H9 (cell line): ENCODE measurements around the gene TBC1D22A. TPM values are rescaled to one million over a fixed set of nuclear protein-coding genes. Genes with fewer than 3 reads are reported as not detected.
A peak's percentile ranks its signal among the peaks of the same experiment; 100 is the strongest.

Experiments
- DNase-seq: peaks from one replicate; pipeline ENCODE4 v3.0.0-alpha.2; 2017
- H2AFZ ChIP-seq: one replicate; pipeline ENCODE4 v1.6.1; 2013; ENCODE audit warnings: mild to moderate bottlenecking, low read length, control low read depth, moderate library complexity
- H2AK5ac ChIP-seq: 2 replicates; pipeline ENCODE4 v1.6.1; 2013; ENCODE audit warnings: low read length, control low read depth, mixed read lengths; ENCODE audit not compliant: insufficient read length
- H2BK120ac ChIP-seq: one replicate; pipeline ENCODE4 v1.6.1; 2013; ENCODE audit warnings: low read depth, mild to moderate bottlenecking, low read length, control low read depth, inconsistent platforms; ENCODE audit not compliant: poor library complexity, severe bottlenecking
- H2BK12ac ChIP-seq: 2 replicates; pipeline ENCODE4 v1.6.1; 2013; ENCODE audit warnings: low read length, control low read depth, mixed read lengths, low read depth; ENCODE audit not compliant: insufficient read length
- H2BK15ac ChIP-seq: 2 replicates; pipeline ENCODE4 v1.6.1; 2013; ENCODE audit warnings: low read depth, low read length, control low read depth
- H2BK20ac ChIP-seq: one replicate; pipeline ENCODE4 v1.6.1; 2013; ENCODE audit warnings: low read depth, mild to moderate bottlenecking, low read length, control low read depth, inconsistent platforms; ENCODE audit not compliant: poor library complexity, severe bottlenecking
- H2BK5ac ChIP-seq: 2 replicates; pipeline ENCODE4 v1.6.1; 2013; ENCODE audit warnings: low read length, control low read depth, mixed read lengths; ENCODE audit not compliant: insufficient read length
- H3K14ac ChIP-seq: 2 replicates; pipeline ENCODE4 v1.6.1; 2013; ENCODE audit warnings: low read length, control low read depth; ENCODE audit not compliant: insufficient read depth
- H3K18ac ChIP-seq: 2 replicates; pipeline ENCODE4 v1.6.1; 2013; ENCODE audit warnings: low read depth, mild to moderate bottlenecking, mixed read lengths, low read length, control low read depth; ENCODE audit not compliant: insufficient read length
- H3K23ac ChIP-seq: 2 replicates; pipeline ENCODE4 v1.6.1; 2013; ENCODE audit warnings: low read length, control low read depth, mixed read lengths, low read depth; ENCODE audit not compliant: insufficient read length
- H3K23me2 ChIP-seq: 2 replicates; pipeline ENCODE4 v1.6.1; 2013; ENCODE audit warnings: low read depth, mild to moderate bottlenecking, mixed read lengths, low read length, control low read depth; ENCODE audit not compliant: insufficient read length, poor library complexity, severe bottlenecking
- H3K27ac ChIP-seq: 2 replicates; pipeline ENCODE4 v1.5.1; 2013; ENCODE audit warnings: low read length, control low read depth, mixed read lengths, low read depth; ENCODE audit not compliant: insufficient read length
- H3K27me3 ChIP-seq: 2 replicates; pipeline ENCODE4 v1.6.1; 2013; ENCODE audit warnings: low read length, control low read depth, inconsistent platforms; ENCODE audit not compliant: insufficient read depth
- H3K4ac ChIP-seq: 2 replicates; pipeline ENCODE4 v1.6.1; 2013; ENCODE audit warnings: low read depth, mild to moderate bottlenecking, control low read depth, inconsistent platforms, low read length, moderate library complexity
- H3K4me1 ChIP-seq: 2 replicates; pipeline ENCODE4 v1.6.1; 2013; ENCODE audit warnings: low read length, control low read depth, inconsistent platforms; ENCODE audit not compliant: insufficient read depth
- H3K4me2 ChIP-seq: 2 replicates; pipeline ENCODE4 v1.6.1; 2013; ENCODE audit warnings: low read length, control low read depth, mixed read lengths; ENCODE audit not compliant: insufficient read length, insufficient read depth
- H3K56ac ChIP-seq: 2 replicates; pipeline ENCODE4 v1.6.1; 2013; ENCODE audit warnings: low read depth, mild to moderate bottlenecking, mixed read lengths, low read length, control low read depth; ENCODE audit not compliant: insufficient read length
- H3K79me1 ChIP-seq: 2 replicates; pipeline ENCODE4 v1.6.1; 2013; ENCODE audit warnings: low read depth, mild to moderate bottlenecking, moderate library complexity, low read length, control low read depth, inconsistent platforms; ENCODE audit not compliant: insufficient read depth, poor library complexity, severe bottlenecking
- H3K79me2 ChIP-seq: 2 replicates; pipeline ENCODE4 v1.6.1; 2013; ENCODE audit warnings: low read length, control low read depth, inconsistent platforms; ENCODE audit not compliant: insufficient read depth
- H3K9ac ChIP-seq: 2 replicates; pipeline ENCODE4 v1.6.1; 2013; ENCODE audit warnings: low read length, control low read depth, mixed read lengths; ENCODE audit not compliant: insufficient read length; ENCODE audit errors: extremely low read depth
- H3K9me3 ChIP-seq: one replicate; pipeline ENCODE4 v1.6.1; 2013; ENCODE audit warnings: low read depth, low read length, inconsistent platforms; ENCODE audit not compliant: control insufficient read depth
- H3T11ph ChIP-seq: one replicate; pipeline ENCODE4 v1.6.1; 2013; ENCODE audit warnings: mild to moderate bottlenecking, low read length, control low read depth, inconsistent platforms
- H4K20me1 ChIP-seq: one replicate; pipeline ENCODE4 v1.6.1; 2013; ENCODE audit not compliant: control insufficient read depth, insufficient read length, insufficient read depth
- H4K5ac ChIP-seq: 2 replicates; pipeline ENCODE4 v1.6.1; 2013; ENCODE audit warnings: low read depth, mild to moderate bottlenecking, mixed read lengths, low read length, control low read depth; ENCODE audit not compliant: insufficient read length
- H4K8ac ChIP-seq: replicated peaks from 2 replicates; pipeline ENCODE4 v1.6.1; 2013; ENCODE audit warnings: low read length, control low read depth, mixed read lengths, low read depth; ENCODE audit not compliant: insufficient read length
- H4K91ac ChIP-seq: 2 replicates; pipeline ENCODE4 v1.6.1; 2013; ENCODE audit warnings: low read depth, mild to moderate bottlenecking, moderate library complexity, mixed read lengths, low read length, control low read depth; ENCODE audit not compliant: insufficient read length
- H3K27ac Mint-ChIP-seq, 3 experiments: 2 replicates in 2 of 3; 3 replicates in 1 of 3; pipeline ENCODE4 v1.8.0; 2020 to 2021; ENCODE audit warnings: mixed read lengths in 3 of 3, mild to moderate bottlenecking in 1 of 3, moderate library complexity in 1 of 3
- H3K27me3 Mint-ChIP-seq: 2 replicates; pipeline ENCODE4 v1.8.0; 2021; ENCODE audit warnings: low read depth, mild to moderate bottlenecking, moderate library complexity, mixed read lengths
- H3K36me3 Mint-ChIP-seq, 3 experiments: 2 replicates in 2 of 3; 3 replicates in 1 of 3; pipeline ENCODE4 v1.8.0; 2020 to 2021; ENCODE audit warnings: low read depth in 3 of 3, mixed read lengths in 3 of 3; ENCODE audit not compliant: insufficient read depth in 1 of 3
- H3K4me1 Mint-ChIP-seq, 2 experiments: 2 replicates each; pipeline ENCODE4 v1.8.0; 2020; ENCODE audit warnings: mixed read lengths in 2 of 2
- H3K4me3 Mint-ChIP-seq, 2 experiments: 2 replicates in 1 of 2; 3 replicates in 1 of 2; pipeline ENCODE4 v1.8.0; 2020 to 2021; ENCODE audit warnings: mild to moderate bottlenecking in 2 of 2, mixed read lengths in 2 of 2, moderate library complexity in 1 of 2
- H3K9me3 Mint-ChIP-seq, 2 experiments: 2 replicates in 1 of 2; 3 replicates in 1 of 2; pipeline ENCODE4 v1.8.0; 2020; ENCODE audit warnings: mild to moderate bottlenecking in 2 of 2, mixed read lengths in 2 of 2, moderate library complexity in 1 of 2
- CTCF ChIP-seq: fragments of 200-600 bp; sonication (generic); conservative IDR thresholded peaks from 3 replicates; pipeline ENCODE4 v1.8.0; 2021; ENCODE audit warnings: antibody characterized with exemption, mild to moderate bottlenecking
- WGBS: extraction: QIAGEN DNeasy Blood & Tissue Kit; methylation state at CpG from one replicate; pipeline ENCODE4 v1.1.7; 2013; ENCODE audit warnings: missing lambda C conversion rate, low lambda C conversion rate, mixed read lengths; ENCODE audit not compliant: insufficient read length; ENCODE audit errors: extremely low coverage; 5-methylcytosine and 5-hydroxymethylcytosine counted together
- total RNA-seq: library from RNA; stranded (reverse); gene quantifications from 2 replicates; pipeline ENCODE4 v1.2.1, GENCODE V29; 2021

TBC1D22A gene
- total RNA-seq, 1 experiment from 2014 or later: 20.8 TPM

GRCh38 chr22:47123827-47124442, 361.5 kb downstream of the TBC1D22A start:
- H3K9me3 ChIP-seq: no peaks in the 10 kb centered on the region
- no peaks in the 10 kb centered on the region for H3K4me1 ChIP-seq
- no peak overlapping the region for H3K27ac ChIP-seq
- no peak overlapping the region for H4K91ac ChIP-seq
- Mint-ChIP-seq H3K27me3 (no peaks in the 10 kb centered on the region; the same call in none of the 2 replicates), H3K4me1 (peaks cover 9 to 23% of the 10 kb centered on the region in 2 experiments; a peak in 3 of 4 replicates), H3K4me3 (no peak overlapping the region), H3K36me3 (peaks cover 0 to 7% (median 2%) of the 10 kb centered on the region in 3 experiments; a peak in 4 of 7 replicates), H3K9me3 (peaks cover 0 to 2% of the 10 kb centered on the region in 2 experiments; a peak in 1 of 5 replicates), H3K27ac (peak overlapping the region; percentile 26 to 59 (median 47); a peak in 5 of 7 replicates)
- H3K18ac ChIP-seq: peak overlapping the region; percentile 12
- no peak overlapping the region; the same call in 1 of the 2 replicates for H3K14ac ChIP-seq
- no peak overlapping the region for H2AFZ ChIP-seq
- no peak for DNase-seq
- H2AK5ac ChIP-seq: no peak overlapping the region
- H2BK12ac ChIP-seq: no peak overlapping the region
- no peak for TF ChIP-seq CTCF
- H4K20me1 ChIP-seq: no peaks in the 10 kb centered on the region
- H2BK5ac ChIP-seq: no peak overlapping the region
- H3K56ac ChIP-seq: no peak overlapping the region
- H3K79me2 ChIP-seq: no peaks in the 10 kb centered on the region
- H3T11ph ChIP-seq: no peak overlapping the region
- H3K4ac ChIP-seq: no peak overlapping the region
- no peaks in the 10 kb centered on the region for H3K23me2 ChIP-seq
- H2BK120ac ChIP-seq: no peak overlapping the region
- no CpG with 5 or more reads among the region's 16 CpGs for WGBS
- no peak overlapping the region for H3K23ac ChIP-seq
- no peak overlapping the region for H4K5ac ChIP-seq
- no peaks in the 10 kb centered on the region for H3K27me3 ChIP-seq
- H3K4me2 ChIP-seq: no peak overlapping the region
- no peaks in the 10 kb centered on the region for H3K79me1 ChIP-seq
- H4K8ac ChIP-seq: no peak overlapping the region
- H3K9ac ChIP-seq: no peak overlapping the region
- H2BK20ac ChIP-seq: no peak overlapping the region
- H2BK15ac ChIP-seq: no peak overlapping the region
